ENCODE results near the gene PVALEF.

The PVALEF gene

DNA sequence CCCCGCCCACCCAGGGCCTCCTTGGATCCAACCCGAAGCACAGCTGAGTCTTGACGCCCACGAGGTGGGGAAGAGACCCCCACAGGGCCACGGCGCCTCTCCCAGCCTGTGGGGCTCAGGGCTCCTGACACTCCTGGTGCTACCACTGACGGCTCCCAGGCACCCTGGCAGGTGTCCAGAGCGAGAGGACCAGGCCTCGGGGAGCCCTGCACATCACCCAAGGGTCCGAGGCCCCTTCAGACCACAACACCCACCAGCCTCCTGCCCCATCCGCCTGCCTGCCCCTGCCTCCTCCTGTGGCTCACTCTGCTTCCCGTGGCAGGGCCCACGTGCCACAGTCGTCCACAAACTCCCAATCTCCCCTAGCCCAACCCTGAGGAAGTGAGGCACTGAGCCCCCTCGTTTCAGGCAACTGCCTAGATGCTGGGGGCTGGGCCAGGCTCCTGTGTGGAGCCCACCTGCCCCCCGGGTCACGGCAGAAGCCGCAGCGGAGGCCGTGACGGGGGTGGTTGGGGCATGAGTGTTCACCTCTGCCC lies 29.0 kb downstream of the PVALEF start:
- Histone ChIP-seq H3K4me3 (ENCODE audit: low read depth, low read length) (no peak overlapping the region), H3K27me3 (ENCODE audit: insufficient read depth, low read depth, severe bottlenecking) (no peaks in the 10 kb centered on the region), H3K36me3 (peaks cover 97% of the 10 kb centered on the region), H3K9me3 (ENCODE audit: severe bottlenecking) (no peaks in the 10 kb centered on the region), H3K27ac (no peak overlapping the region)
- no peak for DNase-seq
- TF ChIP-seq, protein P1, sequence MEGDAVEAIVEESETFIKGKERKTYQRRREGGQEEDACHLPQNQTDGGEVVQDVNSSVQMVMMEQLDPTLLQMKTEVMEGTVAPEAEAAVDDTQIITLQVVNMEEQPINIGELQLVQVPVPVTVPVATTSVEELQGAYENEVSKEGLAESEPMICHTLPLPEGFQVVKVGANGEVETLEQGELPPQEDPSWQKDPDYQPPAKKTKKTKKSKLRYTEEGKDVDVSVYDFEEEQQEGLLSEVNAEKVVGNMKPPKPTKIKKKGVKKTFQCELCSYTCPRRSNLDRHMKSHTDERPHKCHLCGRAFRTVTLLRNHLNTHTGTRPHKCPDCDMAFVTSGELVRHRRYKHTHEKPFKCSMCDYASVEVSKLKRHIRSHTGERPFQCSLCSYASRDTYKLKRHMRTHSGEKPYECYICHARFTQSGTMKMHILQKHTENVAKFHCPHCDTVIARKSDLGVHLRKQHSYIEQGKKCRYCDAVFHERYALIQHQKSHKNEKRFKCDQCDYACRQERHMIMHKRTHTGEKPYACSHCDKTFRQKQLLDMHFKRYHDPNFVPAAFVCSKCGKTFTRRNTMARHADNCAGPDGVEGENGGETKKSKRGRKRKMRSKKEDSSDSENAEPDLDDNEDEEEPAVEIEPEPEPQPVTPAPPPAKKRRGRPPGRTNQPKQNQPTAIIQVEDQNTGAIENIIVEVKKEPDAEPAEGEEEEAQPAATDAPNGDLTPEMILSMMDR (IDR thresholded peaks at IDR 0.05; ENCODE audit: low read depth, low read length), result no peak

GRCh38 chr17:81194941-81195901 lies 29.9 kb downstream of the PVALEF start:
- Histone ChIP-seq H3K9me3 (ENCODE audit: severe bottlenecking) (no peaks in the 10 kb centered on the region), H3K27me3 (ENCODE audit: insufficient read depth, low read depth, severe bottlenecking) (no peaks in the 10 kb centered on the region), H3K36me3 (peaks cover 97% of the 10 kb centered on the region), H3K4me3 (ENCODE audit: low read depth, low read length) (no peak overlapping the region), H3K27ac (no peak overlapping the region)
- DNase-seq, result no peak
- TF ChIP-seq, protein P1 (IDR thresholded peaks at IDR 0.05; ENCODE audit: low read depth, low read length), result no peak

DNA sequence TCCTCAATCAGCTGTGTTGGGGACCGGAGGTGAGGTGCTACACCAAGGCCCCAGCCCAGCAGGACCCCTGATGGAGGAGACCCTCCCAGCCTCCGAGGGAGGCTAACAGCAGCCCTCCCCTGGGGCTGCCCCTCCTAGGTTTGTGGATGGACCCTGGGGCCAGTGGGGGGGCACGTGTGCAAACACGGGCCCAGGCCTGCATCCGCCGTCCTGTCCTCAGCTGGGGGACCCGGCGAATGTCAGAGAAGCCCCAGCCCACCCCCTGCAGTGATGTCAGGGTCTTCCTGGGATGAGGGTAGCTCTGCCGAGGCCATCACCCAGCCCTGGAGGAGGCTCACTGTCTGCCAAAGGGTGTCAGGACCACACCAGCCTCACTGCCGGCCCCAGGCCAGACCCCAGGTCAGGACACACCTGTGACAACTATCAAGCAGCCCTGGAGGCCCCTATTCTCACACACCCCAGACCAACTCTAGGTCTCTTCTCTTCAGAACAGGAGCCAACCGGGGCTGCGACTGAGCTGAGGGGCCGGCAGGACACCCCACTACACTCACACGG lies 30.7 kb downstream of the PVALEF start:
- no peak overlapping the region for H3K27ac ChIP-seq
- peaks cover 97% of the 10 kb centered on the region for H3K36me3 ChIP-seq
- no peak overlapping the region for H3K4me3 ChIP-seq (ENCODE audit: low read depth, low read length)
- no peak for DNase-seq
- H3K9me3 ChIP-seq (ENCODE audit: severe bottlenecking), result no peaks in the 10 kb centered on the region
- TF ChIP-seq, protein P1 (IDR thresholded peaks at IDR 0.05; ENCODE audit: low read depth, low read length), result no peak
- H3K27me3 ChIP-seq (ENCODE audit: insufficient read depth, low read depth, severe bottlenecking), result no peaks in the 10 kb centered on the region

GRCh38 chr17:81196505-81197408 lies 31.4 kb downstream of the PVALEF start:
- Histone ChIP-seq H3K27ac (peak overlapping the region; percentile 35), H3K36me3 (peaks cover 97% of the 10 kb centered on the region), H3K9me3 (ENCODE audit: severe bottlenecking) (no peaks in the 10 kb centered on the region), H3K27me3 (ENCODE audit: insufficient read depth, low read depth, severe bottlenecking) (no peaks in the 10 kb centered on the region), H3K4me3 (ENCODE audit: low read depth, low read length) (no peak overlapping the region)
- no peak for DNase-seq
- TF ChIP-seq, protein P1 (IDR thresholded peaks at IDR 0.05; ENCODE audit: low read depth, low read length), result no peak

DNA sequence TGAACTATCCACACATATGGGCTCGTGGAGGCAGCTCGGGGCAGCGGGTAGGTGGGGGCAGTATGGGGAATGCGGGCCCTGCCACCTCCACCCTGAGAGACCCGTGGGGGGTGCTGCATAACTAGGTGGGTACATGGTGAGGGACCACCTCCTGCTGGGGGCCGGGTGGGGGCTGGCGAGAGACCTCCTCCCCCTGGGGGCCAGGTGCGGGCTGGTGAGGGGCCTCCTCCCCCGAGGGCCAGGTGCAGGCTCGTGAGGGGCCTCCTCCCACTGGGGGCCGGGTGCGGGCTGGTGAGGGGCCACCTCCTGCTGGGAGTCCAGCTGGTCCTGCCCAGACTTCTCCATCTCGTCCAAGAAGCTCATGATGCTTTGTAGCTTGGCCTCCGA lies 32.1 kb downstream of the PVALEF start:
- Histone ChIP-seq H3K27me3 (ENCODE audit: insufficient read depth, low read depth, severe bottlenecking) (no peaks in the 10 kb centered on the region), H3K4me3 (ENCODE audit: low read depth, low read length) (no peak overlapping the region), H3K27ac (peak overlapping the region; percentile 35), H3K9me3 (ENCODE audit: severe bottlenecking) (no peaks in the 10 kb centered on the region), H3K36me3 (peaks cover 95% of the 10 kb centered on the region)
- TF ChIP-seq, protein P1 (IDR thresholded peaks at IDR 0.05; ENCODE audit: low read depth, low read length), result no peak
- DNase-seq, result no peak

All from WERI-Rb-1 (cell line).